Measurements from ENCODE around the gene GNAL.

- TF ChIP-seq POLR2A (IDR thresholded peaks at IDR 0.05; ENCODE audit: low read depth, low read length) (no peak), CTCF (conservative IDR thresholded peaks at IDR 0.05; ENCODE audit: low read depth, low read length) (no peak), RCOR1 (IDR thresholded peaks at IDR 0.05; ENCODE audit: insufficient replicate concordance, low read length) (no peak), RAD21 (IDR thresholded peaks at IDR 0.05; ENCODE audit: low read length) (no peak), SMC3 (IDR thresholded peaks at IDR 0.05; ENCODE audit: low read depth, low read length) (no peak), MAZ (IDR thresholded peaks at IDR 0.05; ENCODE audit: borderline replicate concordance, low read depth, low read length) (no peak), USF2 (IDR thresholded peaks at IDR 0.05; ENCODE audit: low read depth, low read length) (no peak), ELK1 (IDR thresholded peaks at IDR 0.05; ENCODE audit: borderline replicate concordance, low read depth, low read length) (no peak), NFE2L2 (IDR thresholded peaks at IDR 0.05; ENCODE audit: low read depth, low read length) (no peak), MXI1 (IDR thresholded peaks at IDR 0.05; ENCODE audit: borderline replicate concordance, low read depth, low read length) (no peak), BHLHE40 (IDR thresholded peaks at IDR 0.05; ENCODE audit: low read depth, low read length) (no peak), CEBPB (IDR thresholded peaks at IDR 0.05; ENCODE audit: low read depth, low read length) (no peak), MAFK (IDR thresholded peaks at IDR 0.05; ENCODE audit: low read depth, low read length) (no peak)
These were observed 210.0 kb downstream of the GNAL start for GRCh38 chr18:11899063-11899462.
